Activated CD4-positive, CD25-positive, alpha-beta regulatory T cell treated with anti-CD3 and anti-CD28 coated beads, Interleukin-2, amount 50 U/mL, for 24 hours (primary cell): ENCODE measurements around the gene ST3GAL5.

Experiments
- ATAC-seq, 2 donors: fragments of 150-1000 bp; cut with Tn5 transposase; one replicate each; pipeline ENCODE4 v1.10.0; 2021; ENCODE audit warnings: mild to moderate bottlenecking in 1 of 2, moderate library complexity in 1 of 2

The ST3GAL5 gene

GRCh38 chr2:85787282-85787980, 101.4 kb downstream of the ST3GAL5 start:
- no peak for ATAC-seq
